Suprapubic skin (tissue), 3 donors: ENCODE results near the gene ALPL.

ENCODE experiments used
- EP300 ChIP-seq: sonication (generic); formaldehyde crosslinking; IDR thresholded peaks from one replicate; pipeline ENCODE4 v1.6.1; 2017; ENCODE audit warnings: antibody characterized with exemption
- POLR2A ChIP-seq, 2 donors: fragments of 450-650 bp; IDR thresholded peaks; one replicate each; pipeline ENCODE4 v1.6.1; 2017; ENCODE audit warnings: antibody characterized with exemption in 2 of 2, mild to moderate bottlenecking in 2 of 2, moderate library complexity in 2 of 2
- TF ChIP-seq, protein P1 (sequence below), 2 donors: fragments of 200-600 bp in 1 of 2; fragments of 450-650 bp in 1 of 2; sonication (generic) in 1 of 2; IDR thresholded peaks; one replicate each; pipeline ENCODE4 v1.5.1; 2016 to 2019; ENCODE audit warnings: antibody characterized with exemption in 2 of 2, mild to moderate bottlenecking in 1 of 2, moderate library complexity in 1 of 2

DNA sequence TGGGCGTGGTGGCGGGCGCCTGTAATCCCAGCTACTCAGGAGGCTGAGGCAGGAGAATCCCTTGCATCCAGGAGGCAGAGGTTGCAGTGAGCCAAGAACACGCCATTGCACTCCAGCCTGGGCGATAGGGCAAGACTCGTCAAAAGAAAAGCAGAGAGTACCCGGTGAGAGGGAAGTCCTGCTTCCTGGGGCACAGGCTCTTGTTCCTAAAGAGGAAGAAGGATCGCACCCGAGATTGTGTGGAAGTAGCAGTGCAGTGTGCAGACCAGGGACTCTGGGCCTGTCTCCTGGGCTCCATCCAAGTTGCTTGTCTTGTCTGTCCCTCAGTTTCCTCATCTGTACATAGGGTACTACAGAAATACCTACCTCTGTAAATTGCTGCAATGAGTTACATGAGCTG lies 39.6 kb upstream of the ALPL start:
- TF ChIP-seq EP300 (no peak), POLR2A (IDR thresholded peaks at IDR 0.05) (no peak)
- TF ChIP-seq, protein P1, sequence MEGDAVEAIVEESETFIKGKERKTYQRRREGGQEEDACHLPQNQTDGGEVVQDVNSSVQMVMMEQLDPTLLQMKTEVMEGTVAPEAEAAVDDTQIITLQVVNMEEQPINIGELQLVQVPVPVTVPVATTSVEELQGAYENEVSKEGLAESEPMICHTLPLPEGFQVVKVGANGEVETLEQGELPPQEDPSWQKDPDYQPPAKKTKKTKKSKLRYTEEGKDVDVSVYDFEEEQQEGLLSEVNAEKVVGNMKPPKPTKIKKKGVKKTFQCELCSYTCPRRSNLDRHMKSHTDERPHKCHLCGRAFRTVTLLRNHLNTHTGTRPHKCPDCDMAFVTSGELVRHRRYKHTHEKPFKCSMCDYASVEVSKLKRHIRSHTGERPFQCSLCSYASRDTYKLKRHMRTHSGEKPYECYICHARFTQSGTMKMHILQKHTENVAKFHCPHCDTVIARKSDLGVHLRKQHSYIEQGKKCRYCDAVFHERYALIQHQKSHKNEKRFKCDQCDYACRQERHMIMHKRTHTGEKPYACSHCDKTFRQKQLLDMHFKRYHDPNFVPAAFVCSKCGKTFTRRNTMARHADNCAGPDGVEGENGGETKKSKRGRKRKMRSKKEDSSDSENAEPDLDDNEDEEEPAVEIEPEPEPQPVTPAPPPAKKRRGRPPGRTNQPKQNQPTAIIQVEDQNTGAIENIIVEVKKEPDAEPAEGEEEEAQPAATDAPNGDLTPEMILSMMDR (IDR thresholded peaks at IDR 0.05) = no peak
